Gastroesophageal sphincter (tissue), 3 donors: ENCODE data around the gene PDE11A.

ENCODE experiments used
- CTCF ChIP-seq, 4 experiments: fragments of 200-600 bp in 2 of 4; fragments of 450-650 bp in 2 of 4; sonication (generic) in 1 of 4; IDR thresholded peaks; one replicate each; pipeline ENCODE4 v1.5.1; 2017 to 2019; ENCODE audit warnings: antibody characterized with exemption in 4 of 4, mild to moderate bottlenecking in 2 of 4, moderate library complexity in 2 of 4
- EP300 ChIP-seq: sonication (generic); formaldehyde crosslinking; IDR thresholded peaks from one replicate; pipeline ENCODE4 v1.6.1; 2017; ENCODE audit warnings: antibody characterized with exemption, mild to moderate bottlenecking
- POLR2AphosphoS5 ChIP-seq: sonication (generic); formaldehyde crosslinking; IDR thresholded peaks from one replicate; pipeline ENCODE4 v1.6.1; 2017; ENCODE audit warnings: antibody characterized with exemption

- TF ChIP-seq CTCF (IDR thresholded peaks at IDR 0.05): no peak
- no peak for TF ChIP-seq EP300
- TF ChIP-seq POLR2AphosphoS5: no peak
Measured at GRCh38 chr2:177651833-177652232, 420.7 kb downstream of the PDE11A start.
